ENCODE measurements around the gene KIAA0408.

Gene KIAA0408

DNA sequence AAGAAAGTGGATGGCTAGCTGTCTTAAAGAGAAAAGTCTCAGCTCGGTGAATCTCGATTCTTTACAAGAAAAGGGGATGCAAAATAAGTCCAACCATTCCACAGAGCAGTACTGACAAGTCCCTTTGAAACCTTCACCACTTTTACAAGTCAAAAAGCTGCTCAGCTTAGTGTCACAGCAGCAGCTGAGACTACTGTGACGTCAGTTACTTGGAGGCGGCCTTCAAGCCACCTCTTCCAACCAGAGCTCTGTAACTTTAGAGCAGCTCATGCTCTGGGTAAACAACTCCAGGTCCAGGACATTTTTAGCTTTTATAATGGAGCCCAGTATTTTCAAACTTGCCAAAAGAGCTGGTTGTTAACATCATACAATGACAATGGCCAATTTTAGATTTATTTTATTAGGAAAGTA lies at the start of gene KIAA0408:
TSS of gene KIAA0408 (minus strand) at position 159 of the 411 bp plus-strand sequence. CDS start 5,408 bp downstream, outside the sequence.
- DNase-seq = no peak

- no peak for DNase-seq
Observed at GRCh38 chr6:127506894-127507293, 47.7 kb upstream of the KIAA0408 start.

DNA sequence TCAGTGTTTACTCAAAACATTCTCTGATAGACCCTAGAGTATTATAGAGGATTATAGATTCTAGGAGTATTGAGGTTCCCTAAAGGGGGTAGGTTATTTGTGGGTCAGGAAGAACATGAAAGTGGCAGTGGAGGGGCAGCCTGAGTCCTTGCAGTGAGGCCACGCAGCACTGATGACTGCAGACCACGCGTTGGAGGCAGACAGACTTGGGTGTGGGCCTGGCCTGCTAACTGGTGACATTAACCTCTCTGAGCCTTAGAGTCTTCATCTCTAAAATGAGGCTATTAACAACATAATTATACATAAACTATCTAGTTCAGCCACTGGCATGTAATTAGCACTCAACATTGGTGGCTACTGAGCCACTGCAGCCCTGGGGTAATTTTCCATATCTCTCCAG lies 43.8 kb upstream of the KIAA0408 start:
- no peak for DNase-seq

- peak; percentile 4 for DNase-seq
Observed at GRCh38 chr6:127497410-127497809, 38.2 kb upstream of the KIAA0408 start.

DNA sequence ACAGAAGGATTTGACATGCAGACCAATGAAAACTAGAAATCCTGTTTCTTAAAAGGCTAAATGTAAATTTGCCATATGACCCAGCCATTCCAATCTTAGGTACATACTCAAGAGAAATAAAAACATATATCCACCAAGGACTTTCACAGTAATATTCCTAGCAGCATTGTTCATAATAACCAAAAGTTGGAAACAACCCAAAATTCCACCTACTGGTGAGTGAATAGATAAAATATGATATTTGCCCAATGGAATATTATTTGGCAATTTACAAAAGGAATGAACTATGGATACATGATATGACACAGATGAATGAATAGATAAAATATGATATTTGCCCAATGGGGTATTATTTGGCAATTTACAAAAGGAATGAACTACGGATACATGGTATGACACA lies 37.3 kb upstream of the KIAA0408 start:
- no peak for DNase-seq

DNA sequence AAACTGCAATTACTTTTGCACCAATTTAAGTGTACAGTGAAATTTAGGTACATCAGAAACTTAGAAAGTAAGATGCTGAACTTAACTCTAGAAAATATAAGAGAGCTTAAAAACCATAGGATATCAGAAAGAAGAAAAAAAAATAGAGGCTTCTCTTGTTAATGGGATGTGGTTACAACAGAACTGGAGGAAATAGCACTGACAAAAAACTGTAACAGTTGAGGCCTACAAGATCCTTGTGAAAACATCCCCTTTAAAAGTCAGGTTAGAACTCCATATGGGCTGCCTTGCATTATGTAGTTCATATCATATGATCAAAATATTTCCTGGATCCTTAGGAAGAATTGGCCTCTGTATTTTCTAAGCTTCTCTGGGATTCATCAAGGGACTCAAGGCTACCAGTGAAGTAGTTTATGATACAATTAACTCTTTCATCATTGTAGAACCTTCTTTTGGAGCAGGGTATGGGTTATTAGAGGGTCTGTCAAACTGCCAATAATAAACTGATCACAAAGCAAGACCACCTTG lies 35.1 kb upstream of the KIAA0408 start:
- no peak for DNase-seq

DNA sequence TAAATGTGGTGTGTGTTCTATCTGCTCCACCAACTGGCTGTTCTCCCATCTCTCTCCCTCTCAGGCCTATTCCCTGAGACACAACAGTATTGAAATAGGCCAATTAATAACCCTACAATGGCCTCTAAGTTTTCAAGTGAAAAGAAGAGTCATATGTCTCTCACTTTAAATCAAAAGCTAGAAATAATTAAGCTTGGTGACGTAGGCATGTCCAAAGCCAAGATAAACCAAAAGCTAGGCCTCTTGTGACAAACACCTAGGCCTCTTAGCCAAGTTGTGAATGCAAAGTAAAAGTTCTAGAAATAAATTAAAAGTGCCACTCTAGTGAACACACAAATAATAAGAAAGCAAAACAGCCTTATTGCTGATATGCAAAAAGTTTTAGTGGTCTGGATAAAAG lies 30.1 kb upstream of the KIAA0408 start:
- no peak for DNase-seq

DNA sequence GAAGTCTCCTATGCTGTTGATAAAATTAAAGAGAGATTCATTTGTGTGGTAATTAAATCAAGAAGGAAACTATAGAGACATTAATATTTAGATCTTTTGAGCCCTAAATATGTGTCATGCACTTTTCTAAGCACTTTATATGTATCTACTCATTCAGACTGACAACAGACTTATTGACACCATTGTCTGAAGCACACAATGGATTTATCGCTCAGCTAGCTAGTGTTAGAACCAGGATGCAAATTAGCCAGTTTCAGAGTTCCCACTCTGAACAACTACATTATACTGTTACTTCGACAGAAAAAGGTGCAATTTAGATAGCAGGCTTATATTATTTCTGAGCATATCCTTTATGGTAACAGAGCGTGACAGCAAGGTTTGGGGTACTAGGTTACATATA lies 27.7 kb upstream of the KIAA0408 start:
- no peak for DNase-seq

GRCh38 chr6:127484212-127484863 lies 25.1 kb upstream of the KIAA0408 start:
- no peak for DNase-seq

- no peak for DNase-seq
Observed at GRCh38 chr6:127483399-127484055, 24.3 kb upstream of the KIAA0408 start.

DNA sequence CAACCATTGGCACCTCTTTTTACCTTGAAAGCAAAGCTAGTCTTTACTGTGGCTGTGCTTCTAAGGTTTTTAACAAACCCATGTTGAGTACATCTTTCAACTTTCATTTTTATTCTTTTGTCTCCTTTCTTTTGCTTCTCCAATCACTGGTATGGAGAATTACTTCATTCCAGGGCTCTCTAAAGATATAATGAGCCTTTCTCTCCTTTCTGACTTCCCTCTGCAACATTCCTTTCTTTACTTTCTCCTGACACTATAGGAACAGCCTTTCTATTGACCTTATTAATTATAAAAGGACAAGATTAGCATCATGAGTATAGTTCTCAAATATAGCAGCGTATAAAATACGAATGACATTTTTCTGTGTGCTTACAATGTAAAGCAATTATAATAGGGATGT lies 23.1 kb upstream of the KIAA0408 start:
- DNase-seq = no peak

DNA sequence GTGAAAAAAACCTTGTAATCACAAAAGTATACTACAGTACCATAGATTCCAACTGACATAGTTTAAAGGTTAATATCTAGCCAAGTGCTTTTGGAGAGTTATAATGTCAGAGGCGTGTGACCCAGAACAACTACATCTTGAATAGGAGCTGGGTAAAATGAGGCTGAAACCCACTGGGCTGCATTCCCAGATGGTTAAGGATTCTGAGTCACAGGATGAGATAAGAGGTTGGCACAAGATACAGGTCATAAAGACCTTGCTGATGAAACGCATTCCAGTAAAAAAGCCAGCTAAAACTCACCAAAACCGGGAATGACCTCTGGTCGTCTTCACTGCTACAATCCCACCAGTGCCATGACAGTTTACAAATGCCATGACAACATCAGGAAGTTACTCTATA lies 22.4 kb upstream of the KIAA0408 start:
- DNase-seq = no peak

DNA sequence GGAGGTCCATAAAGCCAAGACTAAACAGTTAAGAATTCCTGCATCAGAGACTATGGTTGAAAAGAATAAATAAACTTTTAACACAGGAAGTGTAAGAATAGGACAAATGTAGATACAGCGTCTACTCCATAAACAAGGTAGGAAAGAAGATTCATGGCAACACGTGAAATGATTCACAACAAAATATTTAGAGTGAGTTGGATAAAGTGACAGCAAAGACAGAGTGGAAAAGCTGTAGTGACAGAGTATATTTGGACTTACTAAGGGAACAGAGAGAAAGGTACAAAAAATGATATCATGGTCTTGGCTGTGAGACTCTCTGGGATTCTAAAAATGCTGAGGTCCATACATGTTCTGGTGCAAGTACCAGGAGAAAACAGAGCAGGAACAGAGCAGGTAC lies 21.9 kb upstream of the KIAA0408 start:
- no peak for DNase-seq

DNA sequence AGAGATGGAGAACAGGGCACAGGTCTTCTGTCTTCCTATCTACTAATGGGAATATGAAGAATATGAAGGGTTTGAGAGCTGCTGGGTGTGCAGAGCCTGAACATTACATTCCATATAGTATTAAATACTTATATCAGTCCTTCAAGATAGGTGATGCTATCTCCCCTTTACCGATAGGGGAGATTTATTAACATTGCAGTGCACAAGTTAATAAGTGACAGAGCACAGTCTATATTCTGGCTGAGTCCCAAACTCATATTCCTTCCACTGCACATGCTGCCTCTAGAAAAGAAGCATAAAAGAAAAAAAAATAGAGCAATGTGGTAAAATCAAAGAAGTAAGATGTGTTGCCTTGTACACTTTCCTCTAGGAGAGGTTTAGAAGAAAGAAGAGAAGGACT lies 18.5 kb upstream of the KIAA0408 start:
- no peak for DNase-seq

GRCh38 chr6:127475823-127476176 lies 16.6 kb upstream of the KIAA0408 start:
- no peak for DNase-seq

GRCh38 chr6:127475135-127475822 lies 16.1 kb upstream of the KIAA0408 start:
- DNase-seq = no peak

DNA sequence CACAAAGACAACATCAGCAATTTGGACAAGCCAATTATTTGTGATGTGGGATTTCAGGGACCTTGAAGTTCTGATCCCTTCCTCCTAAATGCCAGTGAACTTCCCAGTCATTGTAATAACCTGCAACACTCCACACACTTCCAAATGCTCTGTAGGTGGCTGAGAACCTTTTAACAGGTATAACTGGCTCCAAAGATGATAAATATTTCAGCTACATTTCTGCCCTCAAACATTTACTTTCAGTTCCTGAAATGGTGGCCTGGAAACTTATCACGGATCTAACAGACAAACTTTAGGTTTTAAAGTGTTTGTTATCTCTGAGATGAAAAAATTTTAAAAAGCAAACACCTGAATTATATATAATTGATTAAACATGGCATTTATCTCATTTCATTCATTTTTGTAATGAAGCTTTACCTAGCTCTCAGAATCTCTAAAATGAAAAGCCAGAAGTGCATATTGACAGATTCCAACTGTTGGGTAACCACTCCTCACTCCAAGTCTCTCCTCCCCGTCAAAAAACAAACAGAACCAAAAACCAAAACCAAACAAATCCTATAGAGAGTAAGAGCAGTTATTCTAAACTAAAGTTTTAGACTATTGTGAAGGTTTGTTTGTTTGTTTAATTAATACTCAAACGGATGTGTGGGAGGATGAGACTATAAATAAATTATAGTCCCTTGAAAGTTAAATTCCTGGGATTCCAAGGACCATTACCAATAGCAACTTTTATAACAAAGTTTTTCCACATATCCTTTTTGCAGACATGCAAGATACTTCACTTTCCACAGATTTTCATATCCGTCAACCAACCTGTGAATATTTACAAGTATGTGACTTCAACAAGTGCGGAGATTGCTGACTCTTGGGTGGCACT lies 12.4 kb upstream of the KIAA0408 start:
- DNase-seq = no peak

DNA sequence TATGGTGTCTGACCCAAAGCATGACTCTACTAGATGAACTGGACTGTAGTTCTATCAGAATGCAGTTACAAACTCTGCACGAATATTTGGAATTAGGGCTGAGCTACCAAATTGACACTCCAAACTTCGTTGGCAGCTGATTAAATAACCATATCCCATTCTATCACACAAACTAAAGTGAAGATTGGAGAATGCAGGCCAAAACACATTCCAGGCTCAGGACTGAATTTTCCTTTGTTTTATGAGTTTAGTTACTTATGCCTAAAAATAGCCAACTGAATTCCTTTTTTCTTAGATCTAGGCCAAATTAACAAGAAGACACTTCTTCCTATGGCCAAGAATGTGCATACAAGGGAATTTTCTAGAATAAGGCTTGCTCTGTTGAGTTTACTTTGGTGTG lies 9.7 kb upstream of the KIAA0408 start:
- DNase-seq = no peak

DNA sequence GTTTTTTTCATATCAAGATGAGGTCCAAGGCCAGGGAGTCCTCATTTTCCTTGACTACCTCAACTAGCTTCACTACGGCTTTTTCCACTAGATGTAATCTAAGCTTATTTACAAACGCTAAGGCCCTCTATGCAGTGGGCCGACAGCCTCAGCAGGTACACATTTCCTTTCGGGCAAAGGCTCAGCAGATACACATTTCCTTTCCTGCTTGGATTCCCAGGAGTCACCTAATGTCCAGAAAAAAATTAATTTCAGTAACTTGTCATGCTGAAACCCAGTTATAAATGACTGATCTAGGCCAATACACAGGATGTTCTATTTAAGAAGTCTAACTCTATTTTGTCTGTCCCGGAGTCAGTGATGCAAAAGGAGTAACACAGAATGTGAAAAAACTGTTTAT lies 7.2 kb upstream of the KIAA0408 start:
- DNase-seq = no peak

GRCh38 chr6:127464881-127465459 lies 5.8 kb upstream of the KIAA0408 start:
- no peak for DNase-seq

- DNase-seq = no peak
Observed at GRCh38 chr6:127464161-127464880, 5.1 kb upstream of the KIAA0408 start.

GRCh38 chr6:127463056-127463455 lies 3.9 kb upstream of the KIAA0408 start:
- DNase-seq = no peak

Measured in NCI-H2171 (cell line).